ENCODE results near the gene NPAS1.

Gene NPAS1

DNA sequence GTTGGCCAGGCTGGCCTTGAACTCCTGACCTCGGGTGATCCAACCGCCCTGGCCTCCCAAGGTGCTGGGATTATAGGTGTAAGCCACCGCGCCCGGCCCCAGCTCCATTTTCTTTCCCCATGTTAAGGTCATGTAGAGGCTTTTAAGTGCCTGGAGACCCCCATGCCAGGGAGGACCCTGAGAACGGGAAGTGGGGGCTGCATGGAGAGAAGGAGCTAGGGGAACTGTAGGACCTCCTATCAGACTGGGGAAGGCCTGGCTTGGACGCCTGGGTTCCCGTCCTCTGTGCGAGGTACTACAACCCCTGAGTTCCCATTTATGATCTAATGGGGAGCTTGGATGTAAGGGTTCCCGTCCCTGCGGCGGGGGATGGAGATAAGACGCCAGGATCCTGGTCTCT lies 714 bp upstream of the NPAS1 start:
- no peak overlapping the region for H3K4me3 ChIP-seq (ENCODE audit: low read depth, low read length)

DNA sequence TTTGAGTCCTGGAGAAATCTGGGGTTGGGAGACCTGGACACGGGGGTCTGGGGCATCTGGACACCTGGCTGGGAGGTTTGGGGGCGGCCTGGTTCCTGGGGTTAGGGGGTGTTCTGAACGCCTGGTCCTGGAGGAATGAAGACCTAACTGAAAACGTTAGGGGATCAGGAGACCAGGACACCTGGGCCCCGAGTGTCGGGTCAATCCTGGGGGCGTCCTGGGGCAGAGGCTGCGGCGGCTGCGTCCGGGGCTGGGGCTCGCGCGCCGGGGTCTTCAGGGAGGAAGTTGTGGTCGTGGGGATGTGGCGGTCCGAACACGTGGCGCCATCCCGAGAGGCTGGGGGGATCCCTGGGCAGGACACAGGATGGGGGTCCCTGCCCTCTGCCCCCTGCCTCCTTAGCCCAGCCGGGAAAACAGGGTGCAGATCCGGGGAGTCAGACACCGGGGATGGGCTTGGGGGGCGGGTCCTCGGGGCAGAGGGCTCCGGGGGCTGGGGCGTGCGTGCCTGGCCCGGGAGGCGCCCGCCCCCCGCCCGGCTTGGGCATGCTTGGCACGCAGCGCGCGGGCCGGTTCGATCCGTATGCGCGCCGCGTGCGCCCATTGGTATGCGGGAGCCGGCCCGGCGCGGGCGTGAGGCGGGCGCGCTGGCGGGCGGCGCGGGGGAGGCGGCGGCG lies 632 bp downstream of the NPAS1 start:
- H3K4me3 ChIP-seq (ENCODE audit: low read depth, low read length) = peak overlapping the region; percentile 17

DNA sequence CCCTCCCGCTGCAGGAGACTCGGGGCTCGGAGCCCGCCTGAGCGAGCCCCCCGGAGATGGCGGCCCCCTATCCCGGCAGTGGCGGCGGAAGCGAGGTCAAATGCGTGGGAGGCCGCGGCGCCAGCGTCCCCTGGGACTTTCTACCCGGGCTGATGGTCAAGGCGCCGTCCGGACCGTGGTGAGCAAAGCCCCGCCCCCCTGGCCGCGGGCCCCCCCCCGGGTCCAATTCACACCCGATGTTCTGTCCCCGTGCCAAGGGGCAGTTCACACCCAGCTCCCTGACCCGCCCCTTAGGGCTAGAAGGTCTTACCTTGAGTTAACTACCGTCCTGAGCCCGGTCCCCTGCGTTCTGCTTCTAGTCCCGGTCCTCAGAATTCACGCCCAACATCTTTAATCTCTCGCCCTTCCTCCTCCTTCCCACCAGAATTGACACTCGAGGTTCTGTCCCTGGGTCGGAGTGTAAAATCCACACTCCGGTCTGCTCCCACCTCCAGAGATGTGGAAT lies 1.4 kb downstream of the NPAS1 start:
- peak overlapping the region; percentile 48 for H3K4me3 ChIP-seq (ENCODE audit: low read depth, low read length)

DNA sequence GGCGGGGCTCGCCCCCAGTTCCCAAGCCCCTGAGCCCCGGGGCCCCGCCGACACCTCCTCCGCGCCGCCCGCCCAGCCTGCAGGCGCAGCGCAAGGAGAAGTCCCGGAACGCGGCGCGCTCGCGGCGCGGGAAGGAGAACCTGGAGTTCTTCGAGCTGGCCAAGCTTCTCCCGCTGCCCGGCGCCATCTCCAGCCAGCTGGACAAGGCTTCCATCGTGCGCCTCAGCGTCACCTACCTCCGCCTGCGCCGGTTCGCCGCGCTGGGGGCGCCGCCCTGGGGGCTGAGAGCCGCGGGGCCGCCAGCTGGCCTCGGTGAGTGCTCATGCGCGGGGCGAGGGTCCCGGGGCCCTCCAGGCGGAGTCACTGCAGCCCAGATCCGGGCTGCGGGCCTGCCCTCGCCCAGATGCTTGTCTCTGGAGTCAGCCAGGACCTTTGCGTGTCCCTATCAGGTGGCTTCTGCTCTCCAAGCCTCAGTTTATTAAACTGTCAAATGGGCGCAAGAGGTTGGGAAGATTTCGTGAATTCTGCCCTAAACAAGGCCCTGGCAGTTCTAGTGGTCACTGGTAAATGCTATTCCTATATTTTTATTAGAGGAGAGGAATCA lies 2.0 kb downstream of the NPAS1 start:
- H3K4me3 ChIP-seq (ENCODE audit: low read depth, low read length) = peak overlapping the region; percentile 48

DNA sequence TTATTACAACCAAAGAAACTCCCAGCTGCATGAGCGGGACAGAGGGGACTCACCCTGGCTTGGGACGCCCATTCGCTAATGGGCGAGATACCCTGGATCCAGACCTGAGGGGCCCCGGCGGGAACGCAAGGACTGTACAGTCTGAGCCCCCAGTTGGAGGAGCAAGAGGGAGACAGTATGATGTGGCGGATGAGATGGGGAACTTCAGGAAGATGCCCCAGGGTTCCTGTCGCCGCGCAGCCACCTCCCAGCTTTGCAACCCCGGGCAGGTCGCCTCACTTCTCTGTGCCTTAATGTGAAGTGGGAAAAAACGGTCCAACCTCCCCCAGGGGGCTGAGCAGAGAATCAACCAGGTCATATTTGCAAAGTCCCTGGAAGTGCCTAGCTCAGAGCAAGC lies 2.5 kb downstream of the NPAS1 start:
- no peak overlapping the region for H3K4me3 ChIP-seq (ENCODE audit: low read depth, low read length)

DNA sequence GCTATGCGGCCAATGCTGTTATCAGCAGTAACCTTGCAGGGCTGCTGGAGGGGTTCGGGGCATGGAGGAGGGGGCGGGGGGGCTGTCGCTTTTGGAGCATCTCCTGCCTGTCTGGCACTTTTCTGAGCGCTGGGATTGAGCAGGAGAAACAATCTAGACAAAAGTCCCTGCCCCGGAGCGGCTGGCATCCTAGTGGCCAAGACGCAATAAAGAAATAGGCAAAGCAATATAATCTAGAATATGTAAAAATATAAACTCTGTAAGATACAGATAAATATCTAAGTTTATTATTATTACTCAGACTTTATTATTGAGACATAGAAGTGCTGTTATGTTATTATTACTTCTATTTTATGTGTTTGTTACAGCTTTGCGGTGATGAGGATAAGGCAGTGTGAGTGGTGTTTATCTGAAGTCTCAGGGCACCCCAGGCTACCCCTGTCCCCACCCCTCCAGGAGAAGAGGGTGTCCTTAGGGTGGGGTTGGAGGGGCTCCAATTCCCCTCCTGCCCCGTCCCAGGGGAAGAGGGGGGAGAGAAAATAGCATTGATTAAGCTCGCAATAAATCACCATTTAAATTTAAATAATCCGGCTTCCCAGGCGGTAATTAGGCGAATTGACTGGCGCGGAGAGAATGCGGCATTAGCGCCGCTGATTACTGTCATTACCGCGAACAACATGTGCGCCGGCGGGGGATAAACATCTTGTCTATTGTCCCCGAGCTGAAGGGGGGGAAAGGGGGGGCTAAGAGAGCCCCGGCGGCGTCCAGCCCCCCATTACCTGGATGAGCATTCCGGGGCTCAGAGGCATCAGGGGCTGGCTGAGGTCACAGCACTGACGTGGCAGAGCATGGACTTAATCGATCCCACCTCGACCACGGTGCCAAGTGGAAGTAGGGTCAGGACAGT lies 3.2 kb downstream of the NPAS1 start:
- H3K4me3 ChIP-seq (ENCODE audit: low read depth, low read length) = no peak overlapping the region

DNA sequence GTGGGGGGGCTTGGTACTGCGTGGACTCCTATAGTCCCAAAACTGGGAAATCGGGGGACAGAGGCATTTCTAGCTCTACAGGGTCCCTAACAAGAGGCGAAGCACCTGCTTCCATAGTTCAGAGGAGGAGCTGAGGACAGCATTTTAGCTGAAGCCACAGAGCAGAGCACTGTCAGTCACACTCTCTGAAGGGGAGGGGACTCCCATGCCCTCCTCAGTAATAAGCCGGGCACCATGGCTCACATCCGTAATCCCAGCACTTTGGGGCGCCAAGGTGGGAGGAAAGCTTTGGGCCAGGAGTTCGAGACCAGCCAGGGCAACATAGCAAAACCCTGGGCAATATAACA lies 3.8 kb downstream of the NPAS1 start:
- H3K4me3 ChIP-seq (ENCODE audit: low read depth, low read length) = no peak overlapping the region

DNA sequence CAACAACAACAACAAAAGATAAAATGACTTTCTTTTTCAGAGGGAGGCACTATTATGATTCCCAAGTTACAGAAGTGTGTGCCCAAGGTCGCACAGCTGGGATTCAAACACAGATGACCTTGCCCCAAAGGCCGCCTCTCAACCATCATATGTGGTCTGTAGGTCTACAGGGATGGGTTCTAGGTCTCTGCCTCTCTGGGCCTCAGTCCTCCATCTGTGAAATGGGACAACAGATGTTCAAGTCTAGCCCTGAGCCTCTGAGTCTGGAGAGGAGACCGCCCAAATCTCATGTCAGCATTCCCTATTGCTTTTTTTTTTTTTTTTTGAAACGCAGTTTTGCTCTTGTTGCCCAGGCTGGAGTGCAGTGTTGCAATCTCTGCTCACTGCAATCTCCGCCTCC lies 4.9 kb downstream of the NPAS1 start:
- H3K4me3 ChIP-seq (ENCODE audit: low read depth, low read length) = no peak overlapping the region

DNA sequence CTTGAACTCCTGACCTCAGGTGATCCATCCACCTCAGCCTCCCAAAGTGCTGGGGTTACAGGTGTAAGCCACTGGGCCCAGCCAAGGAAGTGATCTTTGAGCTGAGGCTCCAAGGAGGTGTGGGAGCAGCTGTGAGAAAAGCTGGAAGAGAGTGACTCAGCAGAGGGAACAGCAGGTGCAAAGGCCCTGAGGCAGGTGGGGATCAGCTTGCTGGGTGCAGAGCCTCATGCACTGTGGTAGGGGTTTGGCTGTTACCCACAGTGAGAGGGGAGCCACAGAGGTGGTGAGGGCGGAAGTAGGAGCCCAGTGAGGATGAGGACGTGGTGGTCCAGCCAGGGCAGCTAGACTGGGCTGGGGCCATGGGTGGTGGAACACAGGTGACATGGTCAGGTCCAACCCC lies 6.5 kb downstream of the NPAS1 start:
- H3K4me3 ChIP-seq (ENCODE audit: low read depth, low read length) = no peak overlapping the region

DNA sequence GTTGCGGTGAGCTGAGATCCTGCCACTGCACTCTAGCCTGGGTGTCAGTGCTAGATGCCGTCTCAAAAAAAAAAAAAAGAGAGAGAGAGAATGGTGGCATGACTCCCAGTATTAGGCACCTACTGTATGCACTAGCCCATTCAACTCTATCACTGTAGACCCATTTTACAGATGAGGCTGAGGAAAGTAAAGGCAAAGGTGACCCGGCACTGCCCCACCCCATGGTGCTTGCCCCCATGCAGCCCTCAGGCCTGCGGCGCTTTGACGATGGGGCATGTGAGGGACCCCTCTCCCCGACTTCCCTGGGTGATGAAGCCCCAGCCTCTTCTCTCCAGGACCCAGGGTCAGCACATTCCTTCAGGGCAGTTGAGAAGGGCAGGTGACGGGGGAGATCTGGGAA lies 7.3 kb downstream of the NPAS1 start:
- no peak overlapping the region for H3K4me3 ChIP-seq (ENCODE audit: low read depth, low read length)

DNA sequence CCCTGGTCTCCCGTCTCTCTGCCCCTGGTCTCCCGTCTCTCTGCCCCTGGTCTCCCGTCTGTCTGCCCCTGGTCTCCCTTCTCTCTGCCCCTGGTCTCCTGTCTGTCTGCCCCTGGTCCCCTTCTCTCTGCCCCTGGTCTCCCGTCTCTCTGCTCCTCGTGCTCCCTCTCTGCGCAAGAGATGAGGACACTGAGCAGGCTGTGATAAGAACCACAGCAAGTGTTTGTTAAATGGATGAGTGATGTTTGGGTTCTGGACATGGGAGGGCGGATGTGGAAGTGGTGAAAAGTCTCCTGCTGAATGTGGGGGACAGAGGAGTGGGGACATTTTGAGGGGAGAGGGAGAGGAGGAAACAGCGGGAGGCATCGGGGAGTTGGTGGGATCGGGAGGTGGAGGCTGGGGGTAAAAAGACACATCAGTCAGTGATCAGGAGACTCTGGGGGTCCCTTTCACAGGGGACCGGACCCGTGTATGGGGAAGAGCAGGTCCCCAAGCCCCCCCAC lies 8.0 kb downstream of the NPAS1 start:
- H3K4me3 ChIP-seq (ENCODE audit: low read depth, low read length) = no peak overlapping the region

DNA sequence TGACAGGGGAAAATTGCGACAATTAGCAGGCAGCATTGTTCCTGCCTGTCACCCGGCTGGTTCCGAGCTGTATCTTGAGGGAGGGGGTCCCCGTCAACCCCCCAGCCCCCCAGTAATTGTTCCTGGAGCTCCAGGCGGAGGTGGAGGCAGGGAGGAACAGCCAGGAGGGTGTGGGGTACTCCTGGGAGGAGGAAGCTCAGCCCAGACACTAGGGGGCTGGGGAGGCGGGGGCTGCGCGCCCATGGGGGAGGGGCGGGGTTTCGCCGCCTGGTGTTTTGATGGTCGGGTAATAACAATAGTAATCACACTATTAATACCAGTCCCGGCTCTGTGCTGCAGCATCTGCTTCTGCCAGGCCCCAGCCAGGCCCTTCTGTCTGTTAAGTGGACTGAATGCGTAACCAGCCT lies 8.6 kb downstream of the NPAS1 start:
- no peak overlapping the region for H3K4me3 ChIP-seq (ENCODE audit: low read depth, low read length)

DNA sequence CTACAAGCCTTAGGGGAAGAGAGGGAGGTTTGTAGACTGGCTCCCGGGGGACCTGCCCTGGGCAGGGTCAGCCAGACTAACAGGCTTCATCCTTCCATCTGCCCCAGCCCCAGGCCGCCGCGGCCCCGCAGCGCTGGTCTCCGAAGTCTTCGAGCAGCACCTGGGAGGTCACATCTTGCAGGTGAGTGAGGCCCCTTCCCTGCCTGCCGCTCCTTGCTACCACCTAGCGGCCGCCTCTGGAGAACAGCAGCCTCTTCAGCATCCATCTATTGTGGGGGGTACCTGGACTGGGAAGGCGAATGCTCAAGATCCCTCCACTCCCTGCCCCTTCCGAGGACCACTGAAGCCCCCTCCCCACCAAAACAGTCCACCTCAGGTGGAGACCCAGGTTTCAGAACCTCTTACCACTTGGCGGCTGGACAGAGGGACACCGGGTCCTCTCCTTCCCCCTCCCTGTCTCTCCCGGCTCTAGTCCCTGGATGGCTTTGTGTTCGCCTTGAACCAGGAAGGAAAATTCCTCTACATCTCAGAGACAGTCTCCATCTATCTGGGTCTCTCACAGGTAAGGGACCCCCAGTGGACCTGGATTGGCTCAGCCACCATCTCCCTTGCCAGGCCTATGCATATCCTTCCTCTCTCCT lies 12.7 kb downstream of the NPAS1 start:
- H3K4me3 ChIP-seq (ENCODE audit: low read depth, low read length) = no peak overlapping the region

DNA sequence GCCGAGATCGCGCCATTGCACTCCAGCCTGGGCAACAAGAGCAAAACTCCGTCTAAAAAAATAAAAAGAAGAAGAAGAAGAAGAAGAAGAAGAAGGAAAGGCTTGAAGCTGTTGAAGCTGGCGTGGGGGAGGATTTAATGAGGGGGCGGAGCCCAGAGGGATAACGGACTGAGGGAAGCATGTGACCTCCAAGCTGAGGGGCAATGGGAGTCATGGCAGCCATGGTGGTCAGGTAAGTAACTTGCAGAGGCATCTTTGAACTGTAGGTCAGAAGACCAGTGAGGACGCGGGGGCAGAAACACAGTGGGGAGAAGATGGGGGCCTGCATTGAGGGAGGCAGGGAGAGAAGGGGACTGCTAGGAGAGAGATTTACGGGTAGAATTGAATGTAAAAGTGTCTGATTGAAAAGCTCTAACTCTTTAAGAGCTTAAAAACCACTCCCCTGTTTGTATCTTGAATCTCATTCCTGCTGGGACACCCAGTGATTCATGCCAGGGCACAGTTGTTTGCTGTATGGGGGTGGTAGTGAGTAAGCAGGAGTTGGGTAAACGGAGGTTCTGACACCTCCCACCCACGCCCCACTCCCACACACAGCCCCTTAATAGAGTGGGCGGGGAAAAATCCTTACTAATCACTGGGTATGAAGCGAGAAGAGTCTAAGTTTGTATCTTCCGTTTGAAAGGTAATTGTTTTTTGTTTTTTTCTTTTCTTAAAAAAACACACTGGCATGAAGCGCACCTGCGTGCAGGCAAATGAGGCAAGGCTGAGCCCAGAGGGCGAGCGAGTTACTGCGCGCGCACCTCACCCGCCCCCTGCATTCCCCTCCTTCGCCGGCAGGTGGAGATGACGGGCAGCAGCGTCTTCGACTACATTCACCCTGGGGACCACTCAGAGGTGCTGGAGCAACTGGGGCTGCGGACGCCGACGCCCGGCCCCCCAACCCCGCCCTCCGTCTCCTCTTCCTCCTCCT lies 15.8 kb downstream of the NPAS1 start:
- H3K4me3 ChIP-seq (ENCODE audit: low read depth, low read length) = peak overlapping the region; percentile 24

DNA sequence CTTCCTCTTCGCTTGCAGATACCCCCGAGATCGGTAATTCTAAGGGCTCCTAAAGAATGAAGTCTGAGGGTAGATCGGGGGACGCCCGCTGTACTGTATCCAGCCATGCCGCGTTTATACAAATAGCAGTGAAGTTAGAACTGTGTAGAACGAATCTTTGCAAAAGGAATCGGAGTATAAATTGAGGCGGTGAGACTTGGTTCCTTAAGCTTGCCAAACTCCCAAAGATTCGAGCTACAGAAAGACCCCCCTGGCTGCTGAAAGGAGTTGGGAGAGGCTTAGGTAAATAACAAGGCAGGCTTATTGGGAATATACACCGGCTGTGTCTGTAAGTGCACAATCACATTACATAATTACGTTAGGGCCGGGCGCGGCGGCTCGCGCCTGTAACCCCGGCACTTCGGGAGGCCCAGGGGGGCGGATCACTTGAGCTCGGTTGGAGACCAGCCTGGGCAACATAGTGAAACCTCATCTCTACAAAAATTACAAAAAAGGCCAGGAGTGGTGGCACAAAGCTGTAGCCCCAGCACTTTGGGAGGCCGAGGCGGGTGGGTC lies 16.5 kb downstream of the NPAS1 start:
- H3K4me3 ChIP-seq (ENCODE audit: low read depth, low read length) = no peak overlapping the region

DNA sequence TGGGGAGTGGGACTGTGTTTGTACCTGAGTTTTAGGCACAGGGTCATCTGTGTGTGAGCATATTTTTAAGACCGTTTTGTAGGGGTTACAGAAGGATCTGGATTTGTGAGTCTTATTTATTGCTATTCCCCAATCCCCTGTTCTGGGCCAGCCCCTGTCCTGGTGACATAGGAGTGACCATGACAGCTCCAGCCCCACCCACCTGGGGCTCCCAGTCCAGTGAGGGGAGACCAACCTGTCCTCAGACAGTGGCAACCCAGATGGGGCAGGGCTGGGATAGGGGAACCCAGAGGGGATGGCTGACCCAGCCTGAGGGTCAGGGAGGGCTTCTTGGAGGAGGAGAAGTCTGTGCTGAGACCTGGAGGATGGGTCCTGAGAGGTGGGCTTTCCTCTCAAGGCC lies 18.1 kb downstream of the NPAS1 start:
- no peak overlapping the region for H3K4me3 ChIP-seq (ENCODE audit: low read depth, low read length)

DNA sequence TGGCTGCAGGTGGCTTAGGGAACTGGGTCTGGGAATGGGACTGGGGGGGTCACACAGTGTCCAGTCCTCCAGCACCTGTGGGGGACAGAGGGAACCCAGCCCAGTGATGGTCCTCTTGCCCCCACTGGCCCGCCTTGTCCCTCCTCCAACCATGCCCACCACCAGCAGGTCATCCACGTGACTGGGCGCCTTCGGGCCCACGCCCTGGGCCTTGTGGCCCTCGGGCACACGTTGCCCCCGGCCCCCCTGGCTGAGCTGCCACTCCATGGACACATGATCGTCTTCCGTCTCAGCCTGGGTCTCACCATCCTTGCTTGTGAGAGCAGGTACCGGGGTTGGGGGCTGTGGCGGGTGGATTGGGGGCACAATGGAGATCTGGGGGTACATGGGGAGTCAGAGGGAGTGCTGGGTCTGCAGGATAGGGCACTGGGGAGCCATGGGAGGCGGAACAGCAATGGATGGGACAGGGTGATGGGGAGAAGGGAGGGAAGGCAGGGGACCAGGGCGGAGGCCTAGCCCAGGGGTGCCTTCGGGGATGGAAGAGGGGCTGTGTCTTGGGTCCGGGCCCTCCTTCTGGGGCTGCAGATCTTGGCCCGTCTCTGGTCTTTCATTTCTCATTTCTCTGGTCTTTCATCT lies 19.7 kb downstream of the NPAS1 start:
- H3K4me3 ChIP-seq (ENCODE audit: low read depth, low read length) = no peak overlapping the region

DNA sequence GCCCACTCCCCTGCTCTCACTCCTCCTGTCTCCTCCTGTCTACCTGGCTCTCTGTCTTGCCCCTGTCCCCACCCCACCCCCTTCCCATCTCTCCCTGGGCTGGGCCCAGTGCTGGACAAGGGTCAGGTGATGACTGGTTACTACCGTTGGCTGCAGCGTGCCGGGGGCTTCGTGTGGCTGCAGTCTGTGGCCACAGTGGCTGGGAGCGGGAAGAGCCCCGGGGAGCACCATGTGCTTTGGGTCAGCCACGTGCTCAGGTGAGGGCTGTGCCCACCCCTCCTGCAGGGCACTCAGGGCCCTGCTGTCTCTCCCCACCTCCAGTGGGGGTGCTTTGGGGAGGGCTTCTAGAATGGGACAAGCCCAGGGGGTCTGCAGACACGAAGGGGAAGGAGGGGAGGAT lies 21.2 kb downstream of the NPAS1 start:
- no peak overlapping the region for H3K4me3 ChIP-seq (ENCODE audit: low read depth, low read length)
